ENCODE data around the gene DOCK6. TPM values are rescaled to one million over a fixed set of nuclear protein-coding genes. Genes with fewer than 3 reads are reported as not detected.

The DOCK6 gene
- total and polyA plus RNA-seq, 2 of the 13 experiments (the other 11 are each of a cell fraction or from before 2014, with no cell fraction given): 5.4 to 38.1 TPM

- FAIRE-seq: no peak
- WGBS (ENCODE audit: low lambda C conversion rate): 91% methylated on average over 1 of the region's 1 CpG
- Histone ChIP-seq H3K4me3 (replicated peaks in 1 of 3; ENCODE audit: insufficient read depth in 1 of 3, low read depth in 2 of 3, low read length in 3 of 3) (no peak overlapping the region), H2AFZ (ENCODE audit: low read length) (no peak overlapping the region), H4K20me1 (ENCODE audit: insufficient read depth, low read length) (no peaks in the 10 kb centered on the region; the same call in 1 of the 2 replicates), H3K4me2 (ENCODE audit: low read depth, low read length) (no peak overlapping the region), H3K9ac (ENCODE audit: insufficient read depth, low read depth, low read length) (no peak overlapping the region), H3K36me3 (replicated peaks in 1 of 2; ENCODE audit: control insufficient read depth in 1 of 2, insufficient read depth in 2 of 2, low read length in 2 of 2) (peaks cover 11 to 39% of the 10 kb centered on the region in 2 experiments; a peak in 4 of 5 replicates), H3K27ac (ENCODE audit: extremely low read length, insufficient read depth, low read length) (no peak overlapping the region), H3K4me1 (ENCODE audit: insufficient read depth, low read length) (no peaks in the 10 kb centered on the region), H3K27me3 (ENCODE audit: control insufficient read depth in 1 of 2, insufficient read depth in 2 of 2, low read length in 2 of 2) (no peaks in the 10 kb centered on the region), H3K79me2 (ENCODE audit: insufficient read depth, low read length) (no peaks in the 10 kb centered on the region), H3K9me3 (ENCODE audit: low read length) (no peaks in the 10 kb centered on the region)
- no peak for DNase-seq (ENCODE audit: low spot score)
- no peak for ATAC-seq
- no peak for TF ChIP-seq POLR2AphosphoS2 (IDR thresholded peaks at IDR 0.05; ENCODE audit: low read depth, low read length)
- TF ChIP-seq ZEB1 (IDR thresholded peaks at IDR 0.05; ENCODE audit: insufficient replicate concordance, low read depth): peak; percentile 6
- intact Hi-C loops (cut with micrococcal nuclease; ENCODE audit: unreplicated experiment) (no loop called here), in situ Hi-C loops (cut with HindIII; ENCODE audit: extremely low pct_ligation_motif_present, low pct_unique_long_range_greater_than_20kb) (no loop called here)
- BruUV-seq (replicated peaks): no TSS peak
- CTCF ChIA-PET (ENCODE audit: low intra/inter-chr PET ratio, low total read pairs): no interaction called here
- POLR2A ChIA-PET: no interaction called here
Observed at GRCh38 chr19:11210656-11210928, 51.7 kb downstream of the DOCK6 start.

DNA sequence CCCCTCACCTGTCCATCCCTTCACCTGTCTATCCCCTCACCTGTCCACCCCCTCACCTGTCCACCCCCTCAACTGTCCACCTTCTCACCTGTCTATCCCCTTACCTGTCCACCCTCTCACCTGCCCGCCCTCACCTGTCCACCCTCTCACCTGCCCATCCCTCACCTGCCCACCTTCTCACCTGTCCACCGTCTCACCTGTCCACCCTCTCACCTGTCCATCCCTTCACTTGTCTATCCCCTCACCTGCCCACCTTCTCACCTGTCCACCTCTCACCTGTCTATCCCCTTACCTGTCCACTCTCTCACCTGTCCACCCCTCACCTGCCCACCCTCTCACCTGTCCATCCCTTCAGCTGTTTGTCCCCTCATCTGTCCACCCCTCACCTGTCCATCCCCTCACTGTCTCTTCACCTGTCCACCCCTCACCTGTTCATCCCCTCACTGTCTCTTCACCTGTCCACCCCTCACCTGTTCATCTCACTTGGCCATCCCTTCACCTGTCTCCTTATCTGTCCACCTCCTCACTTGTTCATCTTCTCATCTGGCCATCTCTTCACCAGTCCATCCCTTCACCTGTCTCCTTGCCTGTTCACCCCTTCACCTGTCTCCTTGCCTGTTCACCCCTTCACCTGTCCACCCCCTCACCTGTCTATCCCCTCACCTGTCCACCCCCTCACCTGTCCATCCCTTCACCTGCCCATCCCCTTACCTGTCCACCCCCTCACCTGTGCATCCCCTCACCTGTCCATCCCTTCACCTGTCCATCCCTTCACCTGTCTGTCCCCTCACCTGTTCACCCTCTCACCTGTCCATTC, 52.3 kb downstream of the DOCK6 start:
- in situ Hi-C loops (cut with HindIII; ENCODE audit: extremely low pct_ligation_motif_present, low pct_unique_long_range_greater_than_20kb) (no loop called here), intact Hi-C loops (cut with micrococcal nuclease; ENCODE audit: unreplicated experiment) (no loop called here)
- no TSS peak for BruUV-seq (replicated peaks)
- DNase-seq (ENCODE audit: low spot score) (no peak), ATAC-seq (no peak), FAIRE-seq (no peak)
- Histone ChIP-seq H3K79me2 (ENCODE audit: insufficient read depth, low read length) (no peaks in the 10 kb centered on the region), H3K27ac (ENCODE audit: extremely low read length, insufficient read depth, low read length) (no peak overlapping the region), H3K36me3 (replicated peaks in 1 of 2; ENCODE audit: control insufficient read depth in 1 of 2, insufficient read depth in 2 of 2, low read length in 2 of 2) (peaks cover 9 to 34% of the 10 kb centered on the region in 2 experiments; a peak in 4 of 5 replicates), H4K20me1 (ENCODE audit: insufficient read depth, low read length) (no peaks in the 10 kb centered on the region; the same call in 1 of the 2 replicates), H3K9ac (ENCODE audit: insufficient read depth, low read depth, low read length) (no peak overlapping the region), H3K9me3 (ENCODE audit: low read length) (no peaks in the 10 kb centered on the region), H2AFZ (ENCODE audit: low read length) (no peak overlapping the region), H3K4me2 (ENCODE audit: low read depth, low read length) (no peak overlapping the region), H3K27me3 (ENCODE audit: control insufficient read depth in 1 of 2, insufficient read depth in 2 of 2, low read length in 2 of 2) (no peaks in the 10 kb centered on the region), H3K4me3 (replicated peaks in 1 of 3; ENCODE audit: insufficient read depth in 1 of 3, low read depth in 2 of 3, low read length in 3 of 3) (no peak overlapping the region), H3K4me1 (ENCODE audit: insufficient read depth, low read length) (no peaks in the 10 kb centered on the region)
- TF ChIP-seq USF2 (IDR thresholded peaks at IDR 0.05; ENCODE audit: low read depth, low read length) (no peak), USF2 (CRISPR knock-in tag; IDR thresholded peaks at IDR 0.05; ENCODE audit: borderline replicate concordance) (no peak), TGIF2 (CRISPR knock-in tag; IDR thresholded peaks at IDR 0.05) (no peak), ZEB1 (IDR thresholded peaks at IDR 0.05; ENCODE audit: insufficient replicate concordance, low read depth) (peak; percentile 70)
- POLR2A ChIA-PET: no interaction called here
- CTCF ChIA-PET (ENCODE audit: low intra/inter-chr PET ratio, low total read pairs): no interaction called here
- WGBS (ENCODE audit: low lambda C conversion rate): 89% methylated on average over 2 of the region's 2 CpGs

All from HepG2 (cell line).